ENCODE results near the gene SURF1.

GRCh38 chr9:133380734-133381133, 24.4 kb upstream of the SURF1 start:
- no peak for TF ChIP-seq CTCF (IDR thresholded peaks at IDR 0.05; ENCODE audit: insufficient read depth, low read length)
- no peak for TF ChIP-seq POLR2AphosphoS5 (IDR thresholded peaks at IDR 0.05; ENCODE audit: low read depth)

Data from HL-60 (cell line).